Osteocyte (in vitro differentiated cells): Measurements from ENCODE around the gene TMEM154. TPM values are rescaled to one million over a fixed set of nuclear protein-coding genes. Genes with fewer than 3 reads are reported as not detected.
A peak's percentile ranks its signal among the peaks of the same experiment; 100 is the strongest.

ENCODE experiments used
- DNase-seq: peaks from one replicate; pipeline ENCODE4 v3.0.0; 2021; ENCODE audit warnings: mixed read lengths; ENCODE audit not compliant: unreplicated experiment; ENCODE audit errors: extremely low spot score
- H3K27ac Mint-ChIP-seq: one replicate; pipeline ENCODE4 v1.8.0; 2021; ENCODE audit warnings: mild to moderate bottlenecking, mixed read lengths; ENCODE audit not compliant: unreplicated experiment
- H3K27me3 Mint-ChIP-seq: one replicate; pipeline ENCODE4 v1.8.0; 2021; ENCODE audit warnings: mixed read lengths; ENCODE audit not compliant: unreplicated experiment
- H3K36me3 Mint-ChIP-seq: one replicate; pipeline ENCODE4 v1.8.0; 2021; ENCODE audit warnings: mixed read lengths; ENCODE audit not compliant: unreplicated experiment
- H3K4me1 Mint-ChIP-seq: one replicate; pipeline ENCODE4 v1.8.0; 2021; ENCODE audit warnings: mixed read lengths; ENCODE audit not compliant: unreplicated experiment
- H3K4me3 Mint-ChIP-seq: one replicate; pipeline ENCODE4 v1.8.0; 2021; ENCODE audit warnings: mild to moderate bottlenecking, moderate library complexity, mixed read lengths; ENCODE audit not compliant: unreplicated experiment
- H3K9me3 Mint-ChIP-seq: one replicate; pipeline ENCODE4 v1.8.0; 2021; ENCODE audit warnings: mixed read lengths; ENCODE audit not compliant: unreplicated experiment
- total RNA-seq: library from RNA; stranded (reverse); gene quantifications from 2 replicates; pipeline ENCODE4 v1.2.1, GENCODE V29; 2021
- TF ChIP-seq, protein P1 (sequence below): fragments of 200-600 bp; sonication (generic); IDR thresholded peaks from 2 replicates; pipeline ENCODE4 v1.5.0; 2021; ENCODE audit warnings: antibody characterized with exemption, mild to moderate bottlenecking, moderate library complexity

The TMEM154 gene
- total RNA-seq, 1 donor from 2014 or later: 1.4 TPM

DNA sequence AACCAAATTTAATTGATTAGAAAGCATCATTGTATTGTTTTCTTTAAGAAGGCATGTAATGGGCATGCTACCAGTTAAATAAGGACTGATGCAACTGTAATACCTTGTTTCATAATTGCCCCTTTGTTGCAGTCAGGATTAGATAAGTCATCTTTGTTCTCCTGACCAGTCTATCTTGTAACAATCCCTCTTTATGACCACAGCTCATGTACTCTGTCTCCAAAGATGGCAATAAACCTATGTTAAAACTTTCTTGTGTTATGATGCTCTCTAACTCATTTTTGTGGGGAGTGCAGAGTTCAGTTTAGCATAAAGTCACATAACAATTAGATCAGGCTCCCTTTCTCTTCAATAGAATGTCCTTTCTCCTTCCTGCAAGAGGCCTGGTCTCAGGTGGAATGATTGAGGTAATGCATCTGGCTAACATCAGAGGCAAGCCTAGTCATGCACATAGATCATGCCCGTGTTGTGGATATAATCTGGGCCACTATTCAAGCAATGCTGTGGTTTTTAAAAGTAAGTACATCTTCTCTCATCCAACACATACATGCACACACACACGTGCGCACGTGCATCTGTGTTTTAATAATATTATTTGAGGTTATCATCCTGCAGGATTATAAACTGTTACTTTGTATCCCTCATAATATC, 45.6 kb downstream of the TMEM154 start:
- Mint-ChIP-seq H3K4me1 (peaks cover 3% of the 10 kb centered on the region), H3K9me3 (no peaks in the 10 kb centered on the region), H3K36me3 (no peaks in the 10 kb centered on the region), H3K4me3 (no peak overlapping the region), H3K27me3 (peaks cover 4% of the 10 kb centered on the region), H3K27ac (no peak overlapping the region)
- TF ChIP-seq, protein P1, sequence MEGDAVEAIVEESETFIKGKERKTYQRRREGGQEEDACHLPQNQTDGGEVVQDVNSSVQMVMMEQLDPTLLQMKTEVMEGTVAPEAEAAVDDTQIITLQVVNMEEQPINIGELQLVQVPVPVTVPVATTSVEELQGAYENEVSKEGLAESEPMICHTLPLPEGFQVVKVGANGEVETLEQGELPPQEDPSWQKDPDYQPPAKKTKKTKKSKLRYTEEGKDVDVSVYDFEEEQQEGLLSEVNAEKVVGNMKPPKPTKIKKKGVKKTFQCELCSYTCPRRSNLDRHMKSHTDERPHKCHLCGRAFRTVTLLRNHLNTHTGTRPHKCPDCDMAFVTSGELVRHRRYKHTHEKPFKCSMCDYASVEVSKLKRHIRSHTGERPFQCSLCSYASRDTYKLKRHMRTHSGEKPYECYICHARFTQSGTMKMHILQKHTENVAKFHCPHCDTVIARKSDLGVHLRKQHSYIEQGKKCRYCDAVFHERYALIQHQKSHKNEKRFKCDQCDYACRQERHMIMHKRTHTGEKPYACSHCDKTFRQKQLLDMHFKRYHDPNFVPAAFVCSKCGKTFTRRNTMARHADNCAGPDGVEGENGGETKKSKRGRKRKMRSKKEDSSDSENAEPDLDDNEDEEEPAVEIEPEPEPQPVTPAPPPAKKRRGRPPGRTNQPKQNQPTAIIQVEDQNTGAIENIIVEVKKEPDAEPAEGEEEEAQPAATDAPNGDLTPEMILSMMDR: no peak
- DNase-seq: no peak

DNA sequence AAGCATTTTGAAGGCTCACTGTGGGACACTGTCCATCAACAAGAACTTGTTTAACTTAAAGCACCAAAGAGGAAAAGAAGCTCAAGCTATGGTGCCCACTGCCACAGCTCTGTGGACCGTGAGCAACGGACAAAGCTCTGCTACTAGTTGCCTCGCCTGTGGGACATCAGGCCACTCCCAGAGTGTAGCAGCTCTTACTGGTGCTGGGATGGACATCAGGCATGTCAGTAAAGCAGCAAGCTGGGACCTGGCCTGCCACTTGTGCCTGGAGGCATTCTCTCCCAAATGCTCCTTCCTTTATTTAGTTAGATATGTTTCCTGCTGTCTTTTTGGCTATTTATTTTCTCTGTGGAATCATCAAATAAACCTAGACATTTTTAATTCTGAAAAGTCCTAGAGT, 46.7 kb downstream of the TMEM154 start:
- H3K36me3 Mint-ChIP-seq: no peaks in the 10 kb centered on the region
- no peak for DNase-seq
- H3K4me1 Mint-ChIP-seq: peaks cover 3% of the 10 kb centered on the region
- no peaks in the 10 kb centered on the region for H3K9me3 Mint-ChIP-seq
- H3K27ac Mint-ChIP-seq: no peak overlapping the region
- H3K4me3 Mint-ChIP-seq: no peak overlapping the region
- H3K27me3 Mint-ChIP-seq: peaks cover 4% of the 10 kb centered on the region
- TF ChIP-seq, protein P1: no peak

- DNase-seq: no peak
- H3K4me1 Mint-ChIP-seq: peaks cover 3% of the 10 kb centered on the region
- TF ChIP-seq, protein P1: no peak
- H3K27me3 Mint-ChIP-seq: peaks cover 4% of the 10 kb centered on the region
- H3K9me3 Mint-ChIP-seq: no peaks in the 10 kb centered on the region
- no peak overlapping the region for H3K4me3 Mint-ChIP-seq
- no peak overlapping the region for H3K27ac Mint-ChIP-seq
- H3K36me3 Mint-ChIP-seq: no peaks in the 10 kb centered on the region
Measured at GRCh38 chr4:152630324-152630723, 49.5 kb downstream of the TMEM154 start.

DNA sequence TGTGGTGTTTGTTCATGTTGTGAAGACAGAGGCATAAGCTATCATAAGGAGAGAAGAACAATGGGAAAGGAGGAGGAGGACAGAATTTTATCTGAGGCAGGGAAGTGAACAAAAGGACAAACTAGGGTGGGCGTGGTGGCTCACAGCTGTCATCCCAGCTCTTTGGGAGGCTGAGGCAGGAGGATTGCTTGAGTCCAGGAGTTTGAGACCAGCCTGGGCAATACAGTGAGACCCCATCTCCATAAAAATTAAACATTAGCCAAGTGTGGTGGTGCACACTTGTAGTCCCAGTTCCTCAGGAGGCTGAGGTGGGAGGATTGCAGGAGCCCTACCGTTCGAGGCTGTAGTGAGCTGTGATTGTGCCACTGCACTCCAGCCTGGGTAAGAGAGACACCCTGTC, 49.9 kb downstream of the TMEM154 start:
- TF ChIP-seq, protein P1: no peak
- Mint-ChIP-seq H3K27ac (no peak overlapping the region), H3K9me3 (no peaks in the 10 kb centered on the region), H3K4me3 (no peak overlapping the region), H3K27me3 (peaks cover 4% of the 10 kb centered on the region), H3K36me3 (no peaks in the 10 kb centered on the region), H3K4me1 (peaks cover 3% of the 10 kb centered on the region)
- DNase-seq: no peak

GRCh38 chr4:152628128-152628527, 51.7 kb downstream of the TMEM154 start:
- Mint-ChIP-seq H3K9me3 (no peaks in the 10 kb centered on the region), H3K4me3 (no peak overlapping the region), H3K27me3 (peaks cover 4% of the 10 kb centered on the region), H3K27ac (no peak overlapping the region), H3K4me1 (no peaks in the 10 kb centered on the region), H3K36me3 (no peaks in the 10 kb centered on the region)
- peak; percentile 44 for DNase-seq
- TF ChIP-seq, protein P1: no peak
